Measurements from ENCODE around the gene LTBP2. TPM values are rescaled to one million over a fixed set of nuclear protein-coding genes. Genes with fewer than 3 reads are reported as not detected.

The LTBP2 gene
- total RNA-seq, 6 experiments from 2014 or later: 0.46 to 3.5 (median 1.7) TPM

DNA sequence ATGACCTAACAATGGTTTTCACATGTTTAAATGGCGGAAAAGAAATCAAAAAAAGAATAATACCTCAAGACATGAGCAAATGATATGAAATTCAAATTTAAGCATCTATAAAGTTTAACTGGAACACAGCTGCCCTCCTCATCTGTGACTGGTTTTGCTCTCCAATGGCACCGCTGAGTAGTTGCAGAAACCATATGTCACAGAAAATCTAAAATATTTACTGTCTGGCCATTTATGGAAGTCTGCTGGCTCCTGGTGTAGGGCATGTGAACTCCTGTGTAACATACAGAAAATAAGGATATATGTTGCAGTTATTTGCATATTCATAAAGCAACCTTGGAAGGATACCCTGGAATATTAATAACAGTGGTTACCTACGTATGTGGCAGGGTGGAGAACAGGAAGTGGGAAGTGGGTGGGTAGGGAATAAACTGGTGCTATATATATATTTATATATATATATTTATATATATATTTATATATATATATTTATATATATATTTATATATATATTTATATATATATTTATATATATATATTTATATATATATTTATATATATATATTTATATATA, 48.4 kb downstream of the LTBP2 start:
- no peak overlapping the region for H3K4me3 ChIP-seq
- no peaks in the 10 kb centered on the region for H3K36me3 ChIP-seq

DNA sequence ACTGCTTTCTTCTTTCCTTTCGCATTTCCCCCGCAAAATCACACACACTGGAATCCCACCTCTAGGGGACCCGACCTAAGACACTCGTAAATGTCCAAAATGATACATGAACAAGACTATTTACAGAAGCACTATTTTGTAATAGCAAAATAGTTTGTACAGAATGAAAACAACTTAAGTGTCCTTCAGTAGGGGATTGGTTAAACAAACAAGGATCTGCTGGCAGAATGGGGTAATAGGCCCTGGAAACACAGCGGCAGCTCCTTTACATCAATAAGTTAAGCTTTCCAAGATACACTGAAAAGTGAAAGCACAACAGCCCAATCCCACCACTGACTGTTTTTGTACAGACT, 48.8 kb downstream of the LTBP2 start:
- H3K9me3 ChIP-seq: no peaks in the 10 kb centered on the region
- H3K36me3 ChIP-seq: no peaks in the 10 kb centered on the region
- no peak for DNase-seq
- intact Hi-C loops (cut with DNase I): no loop called here
- H3K4me3 ChIP-seq: no peak overlapping the region
- ATAC-seq: no peak
- no peaks in the 10 kb centered on the region for H3K4me1 ChIP-seq
- no peak overlapping the region for H3K27ac ChIP-seq
- TF ChIP-seq, protein P1, sequence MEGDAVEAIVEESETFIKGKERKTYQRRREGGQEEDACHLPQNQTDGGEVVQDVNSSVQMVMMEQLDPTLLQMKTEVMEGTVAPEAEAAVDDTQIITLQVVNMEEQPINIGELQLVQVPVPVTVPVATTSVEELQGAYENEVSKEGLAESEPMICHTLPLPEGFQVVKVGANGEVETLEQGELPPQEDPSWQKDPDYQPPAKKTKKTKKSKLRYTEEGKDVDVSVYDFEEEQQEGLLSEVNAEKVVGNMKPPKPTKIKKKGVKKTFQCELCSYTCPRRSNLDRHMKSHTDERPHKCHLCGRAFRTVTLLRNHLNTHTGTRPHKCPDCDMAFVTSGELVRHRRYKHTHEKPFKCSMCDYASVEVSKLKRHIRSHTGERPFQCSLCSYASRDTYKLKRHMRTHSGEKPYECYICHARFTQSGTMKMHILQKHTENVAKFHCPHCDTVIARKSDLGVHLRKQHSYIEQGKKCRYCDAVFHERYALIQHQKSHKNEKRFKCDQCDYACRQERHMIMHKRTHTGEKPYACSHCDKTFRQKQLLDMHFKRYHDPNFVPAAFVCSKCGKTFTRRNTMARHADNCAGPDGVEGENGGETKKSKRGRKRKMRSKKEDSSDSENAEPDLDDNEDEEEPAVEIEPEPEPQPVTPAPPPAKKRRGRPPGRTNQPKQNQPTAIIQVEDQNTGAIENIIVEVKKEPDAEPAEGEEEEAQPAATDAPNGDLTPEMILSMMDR (IDR thresholded peaks at IDR 0.05): no peak
- TF ChIP-seq POLR2A (IDR thresholded peaks at IDR 0.05): no peak
- H3K27me3 ChIP-seq: no peaks in the 10 kb centered on the region
- 71% methylated on average over 5 of the region's 5 CpGs for WGBS (ENCODE audit: insufficient coverage, low coverage, low lambda C conversion rate, missing lambda C conversion rate)

More for the DNA sequence above, 48.4 kb downstream of the LTBP2 start:
- Histone ChIP-seq H3K4me1 (no peaks in the 10 kb centered on the region), H3K27me3 (no peaks in the 10 kb centered on the region), H3K27ac (no peak overlapping the region), H3K9me3 (no peaks in the 10 kb centered on the region)
- no peak for ATAC-seq
- DNase-seq: no peak
- intact Hi-C loops (cut with DNase I): no loop called here
- 72% methylated on average over 3 of the region's 3 CpGs for WGBS (ENCODE audit: insufficient coverage, low coverage, low lambda C conversion rate, missing lambda C conversion rate)
- TF ChIP-seq, protein P1 (IDR thresholded peaks at IDR 0.05): no peak
- TF ChIP-seq POLR2A (IDR thresholded peaks at IDR 0.05): no peak

DNA sequence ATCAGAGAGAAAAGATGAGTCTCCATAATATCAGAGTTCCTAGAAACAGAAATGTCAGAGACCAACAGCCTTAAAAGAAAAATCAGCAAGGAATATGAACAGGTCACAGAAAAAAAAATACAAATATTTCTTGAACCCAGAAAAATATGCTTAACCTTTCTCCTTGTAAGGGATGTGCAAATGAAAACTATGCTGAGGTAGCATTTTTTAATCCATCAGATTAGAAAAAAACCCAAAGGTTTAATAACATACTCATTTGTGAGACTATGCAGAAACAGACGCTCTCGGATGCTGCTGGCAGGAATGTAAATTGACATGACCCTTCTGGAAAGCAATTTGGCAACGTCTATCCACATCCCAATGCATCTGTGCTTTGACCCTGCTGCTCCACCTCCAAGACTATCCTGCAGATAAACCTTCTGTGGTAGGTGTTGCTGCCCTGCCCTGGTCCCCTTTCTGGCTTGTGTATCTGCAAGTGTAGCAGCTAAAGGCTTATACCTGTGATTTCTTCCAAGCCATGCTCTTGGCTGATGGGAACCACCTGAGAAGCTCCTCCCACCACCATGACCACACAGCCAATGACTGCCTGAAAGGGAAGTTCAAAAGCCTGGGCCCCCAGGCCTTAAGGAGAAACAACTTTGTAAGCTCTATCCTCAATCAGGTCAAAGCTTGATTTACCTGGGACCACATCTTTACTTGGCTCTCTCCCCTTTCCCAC, 49.4 kb downstream of the LTBP2 start:
- intact Hi-C loops (cut with DNase I): no loop called here
- no peaks in the 10 kb centered on the region for H3K27me3 ChIP-seq
- no peaks in the 10 kb centered on the region for H3K9me3 ChIP-seq
- H3K4me3 ChIP-seq: no peak overlapping the region
- peak in 1 of 4 donors; percentile 22 for ATAC-seq
- H3K27ac ChIP-seq: no peak overlapping the region
- 12% methylated on average over 3 of the region's 3 CpGs for WGBS (ENCODE audit: insufficient coverage, low coverage, low lambda C conversion rate, missing lambda C conversion rate)
- DNase-seq: peak in 1 of 3 donors; percentile 7
- no peaks in the 10 kb centered on the region for H3K36me3 ChIP-seq
- TF ChIP-seq, protein P1 (IDR thresholded peaks at IDR 0.05): no peak
- no peak for TF ChIP-seq POLR2A (IDR thresholded peaks at IDR 0.05)
- H3K4me1 ChIP-seq: no peaks in the 10 kb centered on the region

DNA sequence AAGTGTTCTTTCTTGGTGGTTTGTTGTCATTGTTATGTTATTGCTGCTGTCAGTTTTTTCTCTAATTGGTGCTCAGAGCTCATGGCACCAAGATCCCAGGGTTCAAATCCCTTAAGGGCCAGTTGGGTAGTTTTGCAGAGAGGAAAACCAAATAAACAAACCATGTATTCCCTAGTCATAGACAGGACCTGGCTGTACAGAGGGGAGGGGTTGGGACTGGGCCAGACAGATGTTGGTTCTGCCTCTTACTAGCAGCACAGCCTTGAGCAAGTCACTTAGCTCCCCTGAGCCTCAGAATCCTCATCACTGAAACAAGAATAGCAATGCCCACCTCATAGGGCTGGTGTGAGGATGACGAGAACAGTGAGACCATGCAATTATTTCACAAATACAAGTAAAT, 53.4 kb downstream of the LTBP2 start:
- H3K36me3 ChIP-seq: no peaks in the 10 kb centered on the region
- ATAC-seq (no peak), DNase-seq (peak in 1 of 3 donors; percentile 13)
- no peak overlapping the region for H3K27ac ChIP-seq
- intact Hi-C loops (cut with DNase I): no loop called here
- no peak overlapping the region for H3K4me3 ChIP-seq
- TF ChIP-seq, protein P1 (IDR thresholded peaks at IDR 0.05): no peak
- TF ChIP-seq POLR2A (IDR thresholded peaks at IDR 0.05): no peak
- H3K27me3 ChIP-seq: no peaks in the 10 kb centered on the region
- 75% methylated on average over 1 of the region's 1 CpG for WGBS (ENCODE audit: insufficient coverage, low coverage, low lambda C conversion rate, missing lambda C conversion rate)
- no peaks in the 10 kb centered on the region for H3K4me1 ChIP-seq
- H3K9me3 ChIP-seq: no peaks in the 10 kb centered on the region
